ENCODE results near the gene BTBD9.

Gene BTBD9

DNA sequence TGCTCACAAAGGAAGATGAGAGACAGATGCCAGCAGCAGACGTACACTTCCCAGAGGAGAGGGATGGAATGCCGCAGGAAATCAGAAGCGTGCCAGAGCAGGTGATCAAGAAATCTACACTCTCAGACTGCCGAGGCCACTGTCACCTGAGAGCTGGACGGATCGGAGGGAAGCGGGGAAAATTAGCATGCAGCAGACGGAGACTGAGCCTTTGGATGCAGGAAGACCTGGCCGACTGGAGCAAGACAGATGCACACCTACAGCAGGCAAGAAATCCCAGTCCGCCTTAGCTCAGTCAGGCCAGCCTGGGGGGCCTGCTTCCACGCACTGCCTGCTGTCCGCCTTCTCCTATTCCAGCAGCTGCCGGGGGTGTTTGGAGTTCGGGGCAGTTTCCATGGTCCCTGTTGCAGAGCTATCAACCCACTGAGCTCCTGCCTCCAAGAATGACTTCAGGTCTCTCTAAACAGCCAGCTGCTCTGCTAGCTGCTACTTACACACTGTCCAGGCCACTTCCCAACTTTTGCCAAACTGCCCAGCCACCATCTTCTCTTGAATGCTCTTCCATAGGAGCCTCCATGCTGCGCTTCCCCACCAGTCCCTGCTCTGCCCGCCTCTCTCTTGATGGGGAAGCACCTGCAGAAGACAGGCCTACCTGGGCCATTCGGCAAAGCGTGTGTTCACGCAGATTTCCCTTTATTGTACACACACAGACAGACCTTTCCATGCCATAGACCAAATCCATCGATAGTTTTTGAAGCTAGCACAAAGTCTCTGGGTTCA lies 451.7 kb downstream of the BTBD9 start:
- DNase-seq: no peak

DNA sequence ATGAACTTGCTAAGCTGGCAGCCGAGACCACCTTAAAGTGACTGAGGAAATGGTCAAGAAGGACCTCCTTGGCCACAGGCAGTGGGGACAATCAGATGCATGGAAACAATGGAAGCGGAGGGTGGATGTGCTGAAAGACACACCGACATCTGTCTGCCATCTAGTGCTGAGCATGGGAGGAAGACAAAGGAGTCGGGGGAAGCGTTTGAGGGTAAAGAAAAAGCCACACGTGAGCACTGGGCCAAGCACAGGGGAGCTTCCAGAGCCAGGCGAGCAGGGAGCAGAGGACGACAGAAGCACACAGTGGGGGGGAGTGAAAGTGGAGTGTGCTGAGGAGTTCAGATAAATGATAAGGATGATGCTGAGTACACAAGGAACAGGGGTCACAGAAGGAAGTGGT lies 452.4 kb downstream of the BTBD9 start:
- DNase-seq: no peak

DNA sequence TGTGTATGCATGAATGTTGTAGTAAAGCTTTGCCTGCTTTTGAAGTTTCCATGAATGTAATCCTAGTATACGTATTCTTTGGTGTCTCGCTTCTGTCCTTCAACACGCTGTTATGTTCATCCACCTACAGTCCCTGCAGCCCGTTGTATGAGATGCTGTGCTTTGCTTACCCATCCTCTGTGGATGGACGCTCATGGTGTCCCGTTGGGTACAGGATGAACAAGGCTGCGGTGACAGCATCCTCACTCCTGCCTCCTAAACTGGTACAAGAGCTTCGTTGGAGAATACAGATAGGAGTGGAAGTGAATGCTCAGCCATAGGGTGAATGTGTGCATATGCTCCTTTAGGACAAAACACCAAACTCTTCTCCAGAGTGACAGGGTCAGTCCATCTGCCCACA lies 454.0 kb downstream of the BTBD9 start:
- DNase-seq: no peak

DNA sequence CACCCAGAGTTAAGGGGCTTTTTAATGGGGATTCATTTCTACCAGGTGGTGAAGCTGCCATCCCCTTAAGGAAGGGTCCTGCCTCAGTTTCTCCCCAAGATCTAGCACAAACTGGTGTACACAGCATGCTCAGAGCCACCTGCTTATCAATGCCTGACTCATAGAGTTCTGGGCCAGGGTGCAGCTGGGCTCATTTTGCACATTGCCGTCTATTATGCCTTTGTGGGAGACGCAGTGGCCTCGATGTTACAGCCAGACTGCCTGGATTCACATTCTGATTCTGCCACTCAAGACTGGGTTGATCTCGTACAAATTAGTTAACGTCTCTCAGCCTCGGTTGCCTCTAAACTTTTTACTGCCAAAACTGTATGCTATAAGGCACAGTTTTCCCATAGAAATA lies 454.5 kb downstream of the BTBD9 start:
- no peak for DNase-seq

DNA sequence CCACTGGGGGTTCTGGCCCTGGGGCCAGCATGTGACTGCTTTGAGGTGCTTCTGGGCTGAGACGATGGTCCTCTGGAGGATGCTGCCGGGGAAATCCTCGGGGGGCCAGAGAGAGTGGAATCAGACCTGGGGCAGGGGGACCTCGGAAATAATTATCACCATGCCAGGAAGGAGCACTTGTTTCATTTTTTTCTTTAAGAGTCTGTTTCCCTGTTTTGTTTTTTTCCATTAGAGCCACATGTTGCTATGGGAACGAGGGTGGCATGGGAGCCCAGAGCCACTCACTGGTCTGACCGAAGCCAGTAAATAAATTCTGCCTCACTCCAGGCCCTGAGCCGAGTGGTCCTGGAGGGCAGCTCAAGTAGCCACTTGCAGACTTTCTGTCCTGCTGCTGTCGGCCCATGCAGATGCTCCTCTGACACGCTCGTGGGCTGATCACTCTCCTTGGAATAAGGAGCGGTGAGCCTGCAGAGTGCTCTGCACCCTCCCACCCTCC lies 455.1 kb downstream of the BTBD9 start:
- DNase-seq: no peak

DNA sequence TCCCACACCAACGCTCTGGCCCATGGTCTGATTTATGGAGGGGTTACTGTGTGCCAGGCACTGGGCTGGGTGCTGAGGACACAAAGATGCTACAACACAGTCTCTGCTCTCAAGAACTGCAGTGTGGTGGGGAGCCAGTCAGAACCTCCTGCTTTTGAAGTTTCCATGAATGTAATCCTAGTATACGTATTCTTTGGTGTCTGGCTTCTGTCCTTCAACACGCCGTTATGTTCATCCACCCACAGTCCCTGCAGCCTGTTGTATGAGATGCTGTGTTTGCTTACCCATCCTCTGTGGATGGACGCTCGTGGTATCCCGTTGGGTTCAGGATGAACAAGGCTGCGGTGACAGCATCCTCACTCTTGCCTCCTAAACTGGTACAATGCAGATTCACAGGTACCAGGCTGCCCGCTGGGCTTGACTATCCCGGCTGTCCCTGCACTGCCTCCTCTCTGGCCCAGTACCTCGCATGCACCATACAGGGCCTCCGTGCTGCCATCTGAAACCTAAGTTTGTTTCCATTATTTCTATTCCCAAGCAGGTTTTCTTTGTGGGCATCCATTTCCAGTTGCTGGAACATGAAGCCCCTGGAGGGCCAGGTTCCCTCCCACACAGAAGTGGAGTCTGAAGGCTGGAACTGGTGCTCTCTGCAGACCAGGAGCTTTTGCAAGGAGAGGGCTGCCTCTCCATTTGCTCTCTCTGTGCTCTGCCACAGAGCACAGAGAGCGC lies 455.7 kb downstream of the BTBD9 start:
- no peak for DNase-seq

DNA sequence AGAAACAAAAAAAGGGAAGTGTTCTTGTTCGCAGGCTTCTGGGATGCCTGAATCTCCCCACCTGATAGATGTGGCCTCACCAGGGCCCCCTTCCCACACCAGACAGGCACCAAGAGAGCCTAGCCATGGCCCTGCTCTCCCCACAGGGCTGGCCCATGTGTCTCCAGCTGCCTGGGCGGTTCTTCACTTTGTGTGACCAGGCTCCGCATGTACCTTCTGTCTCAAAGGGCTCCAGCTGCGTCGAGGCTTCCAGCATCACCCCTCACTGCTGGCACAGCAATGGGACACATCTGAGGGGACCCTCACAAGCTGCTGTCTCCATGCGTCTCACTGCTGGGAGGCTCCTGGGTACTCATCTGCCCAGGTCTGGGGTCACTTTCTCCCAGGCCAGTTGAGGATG lies 457.3 kb downstream of the BTBD9 start:
- no peak for DNase-seq

DNA sequence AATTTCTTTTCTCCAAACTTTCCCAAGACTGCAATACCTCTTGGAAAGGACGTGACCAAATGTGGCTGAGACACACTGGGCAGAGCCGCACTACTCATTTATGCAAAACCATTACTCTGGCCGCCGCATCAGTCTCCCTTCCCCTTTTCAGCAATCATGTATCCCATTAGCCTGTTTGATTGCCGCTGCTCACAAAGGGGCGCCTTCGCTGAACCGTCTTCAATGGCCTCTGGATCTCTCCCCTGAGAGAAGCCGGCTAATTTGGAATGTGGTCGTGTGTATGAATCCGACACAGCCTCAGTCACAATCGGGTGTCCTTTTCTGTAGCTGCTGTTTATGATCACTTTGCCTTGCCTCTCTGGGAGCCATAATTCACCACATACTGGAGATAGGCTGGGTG lies 459.1 kb downstream of the BTBD9 start:
- no peak for DNase-seq

DNA sequence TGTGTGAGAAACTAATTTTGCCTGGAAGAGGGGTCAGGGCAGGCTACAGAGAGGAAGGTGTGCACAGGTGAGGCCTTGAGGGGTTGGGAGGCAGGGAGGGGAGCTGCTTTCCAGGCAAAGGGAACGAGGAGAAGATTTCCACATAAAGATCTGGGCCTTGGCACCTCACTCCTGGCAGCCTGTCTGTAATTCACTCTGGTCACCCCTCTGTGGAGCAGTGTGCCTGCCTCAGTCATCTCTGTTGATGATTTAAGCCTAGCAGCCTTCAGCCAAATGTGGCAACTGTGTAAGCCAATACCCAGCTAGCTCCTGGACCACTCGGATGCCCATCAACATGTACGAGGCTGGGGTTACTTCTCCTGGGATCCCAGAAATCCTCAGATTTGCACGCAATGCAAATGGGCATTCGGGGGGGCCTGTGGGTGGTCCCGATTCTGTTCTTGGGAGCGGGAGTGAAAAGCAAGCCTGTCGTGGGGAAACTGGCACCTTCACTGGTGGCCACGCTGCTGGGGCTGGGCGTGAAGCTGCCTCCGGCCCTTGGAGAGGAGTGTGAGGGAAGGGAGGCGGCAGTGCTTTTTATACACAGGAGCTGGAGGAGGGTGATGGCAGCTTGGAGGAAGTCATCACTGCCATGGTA lies 459.8 kb downstream of the BTBD9 start:
- no peak for DNase-seq

DNA sequence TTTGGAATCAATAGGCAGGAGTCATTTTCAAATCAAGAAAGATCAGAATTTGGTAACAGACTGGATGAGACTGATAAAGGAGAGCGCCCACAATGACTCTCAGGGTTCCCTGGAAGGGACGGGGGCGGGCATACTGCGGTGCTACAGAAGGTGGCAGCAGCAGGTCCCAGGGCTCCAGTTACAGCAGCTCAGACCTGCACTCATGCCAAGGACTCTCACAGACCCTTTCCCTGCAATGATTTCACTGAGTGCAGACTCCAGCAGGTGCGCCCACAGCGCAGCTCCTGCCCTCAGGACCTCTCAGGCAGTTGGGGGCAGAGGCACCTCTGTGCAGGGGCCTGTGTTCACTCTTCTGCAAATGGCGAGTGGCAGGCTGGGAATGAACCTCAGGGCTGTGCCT lies 460.4 kb downstream of the BTBD9 start:
- no peak for DNase-seq

DNA sequence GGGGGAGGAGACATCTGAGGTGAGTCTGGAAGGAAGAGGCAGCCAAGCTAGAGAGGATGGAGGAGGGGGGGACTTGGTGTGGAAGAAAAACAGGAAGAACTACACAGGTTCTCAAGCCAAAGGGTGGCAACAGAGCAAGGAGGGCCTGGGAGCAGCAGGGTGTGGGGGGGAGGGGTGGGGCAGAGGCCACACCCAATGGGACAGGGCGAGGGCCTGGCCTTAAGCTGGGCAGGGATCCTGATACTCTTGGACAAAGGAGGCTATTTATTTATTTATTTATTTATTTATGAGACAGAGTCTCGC lies 461.2 kb downstream of the BTBD9 start:
- no peak for DNase-seq

DNA sequence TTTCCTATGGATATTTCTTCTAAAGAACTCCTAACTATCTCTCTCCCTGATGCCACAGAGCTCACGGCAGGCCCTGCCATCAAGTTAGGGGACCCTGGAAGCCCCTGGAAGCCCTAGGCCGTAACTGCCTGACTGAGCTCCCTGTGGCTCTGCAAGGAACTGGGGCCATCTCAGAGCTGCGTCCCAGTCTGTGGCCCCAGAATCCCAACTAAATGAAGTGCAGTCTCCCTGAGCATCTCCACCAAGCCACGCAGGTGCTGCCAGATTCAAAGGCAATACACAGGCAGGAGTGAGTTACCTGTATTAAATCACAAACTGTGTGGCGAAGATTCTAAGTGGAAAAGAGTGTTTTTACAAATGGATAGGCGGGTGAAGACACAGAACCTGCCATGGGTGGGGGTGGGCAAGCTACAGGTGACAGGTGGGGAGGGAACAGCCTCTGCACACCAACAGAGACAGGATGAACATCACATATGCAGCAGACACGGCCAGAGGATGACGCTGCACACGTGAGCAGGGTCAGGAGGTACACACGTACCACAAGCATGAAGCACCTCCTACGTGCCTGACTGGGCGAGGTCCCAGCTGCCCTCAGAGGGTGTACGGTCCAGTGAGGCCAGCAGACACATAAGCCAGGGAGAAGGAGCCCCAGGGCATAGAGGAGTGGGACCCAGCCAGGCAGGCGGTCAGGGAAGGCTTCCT lies 461.7 kb downstream of the BTBD9 start:
- no peak for DNase-seq

DNA sequence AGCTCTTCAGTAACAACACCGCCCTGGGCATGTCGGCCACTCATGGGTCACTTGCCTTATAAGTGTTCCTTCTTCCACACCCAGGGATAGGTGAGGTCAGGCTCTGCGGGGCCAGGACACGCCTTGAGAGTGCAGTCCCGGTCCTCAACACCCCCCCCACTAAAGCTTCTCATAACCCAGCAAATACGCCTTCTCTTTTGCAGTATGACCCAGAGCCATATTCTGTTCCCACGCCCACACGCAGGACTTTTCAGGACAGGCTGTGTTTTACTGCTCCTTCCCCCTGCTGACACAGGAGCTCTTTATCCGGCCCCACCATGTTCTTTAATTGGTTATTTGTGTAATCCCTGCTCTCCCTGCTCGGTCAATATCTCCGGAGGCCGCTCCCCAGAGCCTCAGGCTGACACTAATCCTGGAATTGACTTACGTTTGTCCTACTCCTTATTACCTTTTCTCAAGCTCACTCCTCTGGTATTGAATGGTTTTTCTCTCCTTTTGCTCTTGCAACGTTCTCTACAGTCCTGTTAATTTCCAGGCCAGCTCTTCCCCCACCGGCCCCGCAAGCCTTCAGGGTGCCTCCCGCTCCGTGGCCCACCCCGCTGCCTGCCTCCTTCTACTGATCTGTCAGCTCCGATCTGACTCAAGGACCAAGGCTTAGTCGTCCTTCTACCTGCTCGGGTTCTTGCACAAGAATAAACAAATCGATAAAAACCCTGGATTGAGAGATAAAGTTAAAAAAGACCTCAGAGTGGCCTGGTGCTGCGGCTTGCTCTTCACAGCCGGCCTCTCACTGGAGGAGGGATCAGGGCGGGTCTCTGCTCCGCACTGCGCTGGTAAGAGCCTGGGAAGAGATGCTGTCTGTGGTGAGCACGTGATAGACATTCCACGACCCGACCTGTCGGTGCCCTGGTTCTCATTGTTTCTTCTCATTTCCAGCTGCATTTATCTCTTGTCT lies 462.7 kb downstream of the BTBD9 start:
- no peak for DNase-seq

DNA sequence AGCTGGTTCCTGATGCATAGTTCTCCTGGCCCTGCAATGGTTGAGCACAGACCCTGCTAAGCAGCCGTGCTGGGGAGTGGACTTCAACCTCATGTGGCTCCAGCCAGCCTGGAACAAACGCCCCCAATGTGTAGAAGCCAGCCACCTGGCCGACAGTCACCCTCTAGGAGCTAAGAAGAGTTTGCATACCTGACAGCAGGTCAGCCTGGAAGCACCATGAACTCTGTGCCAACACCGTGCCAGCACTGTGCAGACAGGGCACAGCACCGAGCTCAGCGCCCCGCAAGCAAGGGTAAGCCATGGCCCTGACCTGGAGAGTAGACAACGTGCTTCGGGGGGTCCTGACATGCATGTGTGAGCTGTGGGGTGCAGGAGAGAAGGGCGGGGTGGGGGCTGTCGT lies 463.9 kb downstream of the BTBD9 start:
- no peak for DNase-seq

DNA sequence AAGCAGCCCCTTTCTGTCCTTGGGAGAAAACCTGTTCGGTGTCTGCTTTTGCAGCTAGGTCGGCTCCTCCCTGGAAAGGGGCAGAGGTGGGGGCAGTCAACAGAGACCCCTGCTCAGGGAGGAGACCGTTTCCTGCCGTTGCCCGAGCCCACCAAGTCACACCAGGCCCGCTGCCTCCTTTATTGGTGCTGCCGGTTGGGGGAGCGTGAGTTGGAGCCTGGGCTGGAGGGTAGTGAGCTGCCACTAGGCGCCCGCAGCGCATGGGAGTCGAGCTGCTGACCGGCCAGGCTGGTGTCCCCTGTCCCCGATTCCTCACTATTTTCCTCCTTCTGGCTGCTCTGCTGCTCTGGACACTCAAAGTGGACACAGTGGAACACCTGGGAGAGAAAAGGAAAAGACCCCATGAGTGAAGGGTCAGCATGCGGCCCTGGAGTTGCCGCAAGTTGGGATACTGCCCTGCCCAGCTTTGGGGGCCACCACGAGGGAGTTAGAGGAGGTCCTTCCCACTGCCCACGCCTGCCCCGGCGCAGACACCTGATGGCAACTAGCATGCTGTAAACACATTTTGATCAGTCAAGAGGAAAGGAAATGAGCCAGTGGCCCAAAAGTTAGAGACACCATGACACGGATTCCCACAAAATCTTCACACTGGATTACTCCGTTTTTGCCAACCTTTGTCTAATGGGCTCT lies 464.8 kb downstream of the BTBD9 start:
- no peak for DNase-seq

DNA sequence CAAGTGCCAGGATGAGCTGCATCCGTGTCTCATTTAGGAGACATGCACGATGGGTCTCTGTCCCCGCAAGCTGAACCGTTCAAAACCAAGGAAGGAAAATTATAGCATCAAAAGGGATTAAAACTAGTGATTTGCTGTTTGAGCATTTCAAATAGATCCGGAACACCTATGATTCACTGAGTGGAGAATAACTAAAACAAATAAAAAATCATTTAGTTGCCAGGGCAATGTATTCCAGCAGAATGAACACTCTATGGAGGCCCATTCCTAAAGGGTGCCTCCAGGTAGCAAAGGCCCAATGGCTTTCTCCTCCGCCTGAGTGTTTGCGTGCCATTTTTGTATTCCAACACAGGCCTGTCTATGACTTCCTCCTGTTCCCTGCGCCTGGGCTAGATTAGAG lies 465.4 kb downstream of the BTBD9 start:
- no peak for DNase-seq

DNA sequence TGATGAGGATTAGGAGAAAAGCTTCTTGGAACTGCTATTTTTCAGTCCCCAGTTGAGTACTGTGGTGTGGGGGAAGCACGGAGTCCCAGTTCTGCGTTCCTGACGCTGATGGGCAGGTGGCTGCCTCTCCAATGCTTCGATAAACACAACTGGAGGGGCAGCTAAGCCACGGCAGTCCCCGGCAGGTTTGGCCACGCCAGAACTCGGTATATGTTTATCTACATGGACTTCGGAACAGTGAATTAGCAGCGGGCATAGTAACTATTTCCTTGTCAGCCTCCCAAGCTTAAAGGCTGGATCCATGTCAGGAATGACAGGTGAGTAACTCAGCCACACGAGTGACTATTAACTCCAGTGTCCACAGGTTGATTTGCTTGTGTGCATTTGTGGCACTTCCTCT lies 465.8 kb downstream of the BTBD9 start:
- no peak for DNase-seq

DNA sequence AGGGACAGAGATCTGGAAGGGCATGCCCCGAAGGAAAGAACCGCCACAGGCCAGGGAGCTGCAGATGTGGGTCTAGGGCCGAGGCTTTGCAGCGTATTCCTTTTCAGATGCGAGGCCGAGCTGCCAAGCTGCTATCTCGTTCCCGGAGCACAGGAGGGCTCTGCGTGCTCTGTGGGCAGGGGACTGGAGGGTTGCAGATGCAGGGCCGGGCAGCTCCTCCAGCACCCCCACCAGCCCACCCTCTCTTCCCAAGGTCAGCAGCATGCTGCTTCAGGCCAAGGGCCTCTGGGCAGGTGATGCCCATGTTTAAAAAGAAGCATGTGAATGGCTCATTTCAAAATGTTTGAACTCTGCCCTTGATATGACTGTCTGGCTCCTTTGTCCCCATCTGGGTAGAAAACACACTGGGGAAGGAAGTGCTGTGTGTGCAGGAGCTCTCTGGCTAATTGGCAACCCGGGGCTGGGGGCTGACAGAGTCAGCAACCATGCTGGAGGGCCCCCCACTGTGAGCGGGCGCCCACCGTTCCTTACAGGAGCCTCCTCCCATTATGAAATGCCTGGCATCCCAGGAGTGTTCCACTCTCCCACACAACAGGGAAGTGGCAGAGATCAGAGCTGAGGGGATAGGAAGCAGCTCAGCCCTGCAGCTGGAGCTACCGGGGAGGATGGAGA lies 466.9 kb downstream of the BTBD9 start:
- no peak for DNase-seq

DNA sequence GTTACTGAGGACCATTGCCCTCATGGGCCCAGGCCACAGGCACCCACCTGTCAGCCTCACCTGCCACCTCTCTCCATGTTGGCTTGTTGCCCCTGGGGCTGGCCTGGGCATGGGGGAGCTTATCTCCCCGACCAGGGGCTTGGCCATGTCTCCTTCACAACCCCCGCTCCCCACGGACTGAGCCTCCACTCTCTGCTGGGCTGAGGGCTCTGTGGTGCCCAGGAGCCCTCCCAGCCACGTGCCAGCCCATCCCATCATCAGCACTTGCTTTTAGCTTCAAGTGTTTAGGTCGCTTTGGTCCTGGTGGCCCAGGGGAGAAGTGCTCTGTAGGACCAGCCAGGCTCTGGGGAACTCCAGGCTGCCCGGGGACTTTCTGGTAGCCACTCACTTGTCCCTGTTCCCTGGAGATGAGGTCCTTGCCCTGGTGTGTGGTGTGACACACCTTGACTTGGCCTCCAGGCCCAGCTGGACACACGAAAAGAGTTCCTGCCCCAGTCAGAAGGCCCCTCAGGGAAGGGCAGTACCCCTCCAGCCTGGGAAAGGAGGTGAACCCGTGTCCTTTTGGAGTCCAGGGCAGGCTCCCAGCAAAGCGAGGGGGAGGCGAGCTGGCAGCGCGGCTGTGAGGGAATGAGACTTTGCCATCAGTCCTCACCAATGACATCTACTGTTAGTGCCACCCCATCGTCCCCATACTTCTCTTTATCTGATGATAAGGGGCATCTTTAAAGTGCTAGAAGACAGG lies 467.6 kb downstream of the BTBD9 start:
- no peak for DNase-seq

DNA sequence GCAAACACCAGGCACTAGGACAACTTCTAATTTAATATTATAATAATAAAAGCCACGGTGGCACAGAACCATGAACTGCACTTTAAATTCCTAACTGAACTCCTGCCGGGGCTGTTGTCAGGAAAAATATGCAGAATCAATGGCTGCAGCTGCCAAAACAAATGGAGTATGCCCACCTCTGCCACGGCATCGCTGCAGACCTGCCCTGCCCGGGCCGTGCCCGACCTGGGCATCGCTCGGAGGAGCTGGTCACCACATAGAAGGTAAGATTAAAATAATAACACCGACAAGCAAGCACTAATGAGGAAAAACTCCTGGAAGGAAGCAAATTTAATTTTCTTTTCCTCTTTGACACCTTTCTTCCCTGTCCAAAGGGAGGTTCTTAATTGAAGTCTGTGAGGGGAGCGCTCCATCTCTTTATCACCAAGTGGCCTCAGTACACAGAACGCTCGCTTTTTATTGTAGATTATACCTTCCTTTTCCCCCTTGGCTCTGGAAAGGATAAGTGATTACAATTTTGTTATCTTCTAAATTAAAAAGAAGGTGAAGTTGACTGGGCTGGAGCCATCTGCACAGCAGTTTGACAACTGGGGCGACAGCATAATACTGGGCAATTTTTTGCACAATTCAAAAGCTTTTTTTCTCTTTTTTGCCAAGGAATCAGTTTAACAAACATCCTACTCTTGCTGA lies 468.9 kb downstream of the BTBD9 start:
- no peak for DNase-seq
